HG03354 (cell line): ENCODE results near the gene E2F1.

ENCODE experiments used
- ATAC-seq: cut with Tn5 transposase; IDR thresholded peaks from one replicate; pipeline ENCODE4 v1.9.1; 2021; ENCODE audit warnings: mild to moderate bottlenecking; ENCODE audit not compliant: unreplicated experiment, poor library complexity, severe bottlenecking

Gene E2F1

GRCh38 chr20:33686100-33686983, at the start of gene E2F1:
TSS of gene E2F1 (minus strand) at chr20:33686385. CDS start at chr20:33686264, 121 bp downstream.
- peak; percentile 84 for ATAC-seq

GRCh38 chr20:33733654-33734576, 47.7 kb upstream of the E2F1 start:
- ATAC-seq = no peak

- ATAC-seq = peak; percentile 61
Measured at GRCh38 chr20:33732166-33732970, 46.2 kb upstream of the E2F1 start.

GRCh38 chr20:33731693-33732165, 45.5 kb upstream of the E2F1 start, which contains the start of gene ZNF341:
TSS of gene ZNF341 (plus strand) at chr20:33731996. CDS start at chr20:33732022, 26 bp downstream.
- peak; percentile 74 for ATAC-seq

GRCh38 chr20:33730946-33731692, 44.9 kb upstream of the E2F1 start:
- ATAC-seq = no peak

GRCh38 chr20:33729101-33729500, 42.9 kb upstream of the E2F1 start:
- ATAC-seq = no peak

GRCh38 chr20:33728463-33728862, 42.3 kb upstream of the E2F1 start:
- no peak for ATAC-seq

- ATAC-seq = no peak
Measured at GRCh38 chr20:33727806-33728205, 41.6 kb upstream of the E2F1 start.

- ATAC-seq = no peak
Measured at GRCh38 chr20:33727115-33727479, 40.9 kb upstream of the E2F1 start.

- ATAC-seq = no peak
Measured at GRCh38 chr20:33725607-33726264, 39.6 kb upstream of the E2F1 start.

GRCh38 chr20:33724439-33725094, 38.4 kb upstream of the E2F1 start:
- no peak for ATAC-seq

GRCh38 chr20:33721391-33722140, 35.4 kb upstream of the E2F1 start:
- ATAC-seq = no peak

- peak; percentile 95 for ATAC-seq
Measured at GRCh38 chr20:33719989-33720709, 34.0 kb upstream of the E2F1 start, which contains the start of gene PXMP4. TSS of gene PXMP4 (minus strand) at chr20:33720310. CDS start at chr20:33720207, 103 bp downstream.

GRCh38 chr20:33719277-33719988, 33.2 kb upstream of the E2F1 start:
- ATAC-seq = peak; percentile 3

GRCh38 chr20:33716498-33716897, 30.3 kb upstream of the E2F1 start:
- no peak for ATAC-seq

- no peak for ATAC-seq
Measured at GRCh38 chr20:33713865-33714367, 27.7 kb upstream of the E2F1 start.
